ENCODE measurements around the gene DTL. TPM values are rescaled to one million over a fixed set of nuclear protein-coding genes. Genes with fewer than 3 reads are reported as not detected.

The DTL gene
- total RNA-seq, 4 donors from 2014 or later: 2.0 to 9.2 (median 5.1) TPM

GRCh38 chr1:212037900-212038299, 2.4 kb downstream of the DTL start:
- H3K36me3 ChIP-seq: no peaks in the 10 kb centered on the region
- no peak for DNase-seq
- intact Hi-C loops (cut with DNase I): no loop called here
- no peak overlapping the region for H3K27ac ChIP-seq
- H3K9me3 ChIP-seq: no peaks in the 10 kb centered on the region
- H3K4me3 ChIP-seq: no peak overlapping the region
- WGBS, 2 donors: 66 to 68% methylated on average over 3 of the region's 3 CpGs
- peaks cover 0 to 33% (median 14%) of the 10 kb centered on the region in 3 donors for H3K4me1 ChIP-seq
- no peaks in the 10 kb centered on the region for H3K27me3 ChIP-seq
- TF ChIP-seq POLR2A (IDR thresholded peaks at IDR 0.05) (no peak), CTCF (IDR thresholded peaks at IDR 0.05) (no peak)

GRCh38 chr1:212039622-212040021, 4.1 kb downstream of the DTL start:
- Histone ChIP-seq H3K36me3 (no peaks in the 10 kb centered on the region), H3K27ac (no peak overlapping the region), H3K9me3 (no peaks in the 10 kb centered on the region), H3K27me3 (no peaks in the 10 kb centered on the region), H3K4me1 (peaks cover 0 to 16% (median 6%) of the 10 kb centered on the region in 3 donors), H3K4me3 (no peak overlapping the region)
- intact Hi-C loops (cut with DNase I): no loop called here
- no peak for TF ChIP-seq POLR2A (IDR thresholded peaks at IDR 0.05)
- TF ChIP-seq CTCF (IDR thresholded peaks at IDR 0.05): no peak
- no peak for DNase-seq
- 86 to 90% methylated on average over 2 of the region's 2 CpGs for WGBS, 2 donors

GRCh38 chr1:212040629-212041412, 5.3 kb downstream of the DTL start:
- no peaks in the 10 kb centered on the region for H3K9me3 ChIP-seq

GRCh38 chr1:212042436-212042835, 6.9 kb downstream of the DTL start:
- H3K36me3 ChIP-seq: no peaks in the 10 kb centered on the region
- no peaks in the 10 kb centered on the region for H3K4me1 ChIP-seq
- TF ChIP-seq CTCF (IDR thresholded peaks at IDR 0.05) (no peak), POLR2A (IDR thresholded peaks at IDR 0.05) (no peak)
- intact Hi-C loops (cut with DNase I): no loop called here
- no peaks in the 10 kb centered on the region for H3K9me3 ChIP-seq
- no peak overlapping the region for H3K4me3 ChIP-seq
- H3K27ac ChIP-seq: no peak overlapping the region
- no peaks in the 10 kb centered on the region for H3K27me3 ChIP-seq
- no peak for DNase-seq

More at GRCh38 chr1:212040629-212041412, 5.3 kb downstream of the DTL start:
- Histone ChIP-seq H3K27me3 (no peaks in the 10 kb centered on the region), H3K36me3 (no peaks in the 10 kb centered on the region), H3K4me1 (peaks cover 0 to 12% (median 6%) of the 10 kb centered on the region in 3 donors), H3K27ac (no peak overlapping the region), H3K4me3 (peak overlapping the region in 1 of 4 donors; percentile 10)
- DNase-seq: no peak
- TF ChIP-seq POLR2A (IDR thresholded peaks at IDR 0.05): no peak
- no peak for TF ChIP-seq CTCF (IDR thresholded peaks at IDR 0.05)
- intact Hi-C loops (cut with DNase I): no loop called here
- WGBS, 2 donors: 54 to 66% methylated on average over 5 of the region's 5 CpGs

GRCh38 chr1:212044851-212045250, 9.3 kb downstream of the DTL start:
- 100% methylated on average over 1 of the region's 1 CpG for WGBS, 2 donors
- intact Hi-C loops (cut with DNase I): no loop called here
- no peaks in the 10 kb centered on the region for H3K36me3 ChIP-seq
- DNase-seq: no peak
- TF ChIP-seq POLR2A (IDR thresholded peaks at IDR 0.05) (no peak), CTCF (IDR thresholded peaks at IDR 0.05) (no peak)
- no peaks in the 10 kb centered on the region for H3K9me3 ChIP-seq
- H3K27ac ChIP-seq: no peak overlapping the region
- H3K4me3 ChIP-seq: no peak overlapping the region
- no peaks in the 10 kb centered on the region for H3K4me1 ChIP-seq
- H3K27me3 ChIP-seq: no peaks in the 10 kb centered on the region
